Endothelial cell of umbilical vein (primary cell): ENCODE results near the gene RPL35. TPM values are rescaled to one million over a fixed set of nuclear protein-coding genes. Genes with fewer than 3 reads are reported as not detected.

Source experiments
- BruUV-seq: library from RNA; stranded (reverse); fragments of 400-500 nt; replicated peaks from 2 replicates; lab custom pipeline; 2021; lab: Mats Ljungman, UMichigan
- CTCF ChIA-PET: fragments of 300-600, 350-600 bp; sonication (Branson Sonifier 250); formaldehyde crosslinking; loops from one replicate; lab custom pipeline; 2021; ENCODE audit warnings: antibody characterized with exemption, inconsistent platforms; lab: Charles Lee
- POLR2A ChIA-PET: fragments of 300-600, 350-600 bp; sonication (Branson Sonifier 250); formaldehyde crosslinking; loops from one replicate; lab custom pipeline; 2021; ENCODE audit warnings: antibody characterized with exemption, inconsistent platforms; lab: Charles Lee
- DNase-seq: peaks from one replicate; pipeline ENCODE4 v3.0.0-alpha.2; 2011; ENCODE audit warnings: low read depth, low spot score
- FAIRE-seq: peaks from 2 replicates; lab custom pipeline; 2011; peaks lifted over from hg19 to GRCh38; lab: Jason Lieb, UNC
- H2AFZ ChIP-seq: 2 replicates; pipeline ENCODE4 v1.6.0; 2012; ENCODE audit warnings: low read depth, low read length, control low read depth, inconsistent platforms
- H3K27ac ChIP-seq: 2 replicates; pipeline ENCODE4 v1.5.1; 2011; ENCODE audit warnings: low read depth, mild to moderate bottlenecking, control low read depth, low read length, moderate library complexity; ENCODE audit not compliant: insufficient read depth
- H3K27me3 ChIP-seq, 2 experiments: 2 replicates each; pipeline versions ENCODE4 v1.6.0 to v1.6.1; 2011; ENCODE audit warnings: low read length in 2 of 2, mixed read lengths in 1 of 2; ENCODE audit not compliant: control insufficient read depth in 2 of 2, insufficient read depth in 2 of 2
- H3K36me3 ChIP-seq, 2 experiments: 2 replicates in 1 of 2; 3 replicates in 1 of 2; pipeline ENCODE4 v1.5.1; 2011; ENCODE audit warnings: low read length in 2 of 2, mild to moderate bottlenecking in 1 of 2, moderate library complexity in 1 of 2; ENCODE audit not compliant: control insufficient read depth in 2 of 2, insufficient read depth in 2 of 2; ENCODE audit errors: extremely low read depth in 1 of 2
- H3K4me1 ChIP-seq: 3 replicates; pipeline ENCODE4 v1.5.1; 2011; ENCODE audit warnings: mild to moderate bottlenecking, low read length; ENCODE audit not compliant: control insufficient read depth, insufficient read depth; ENCODE audit errors: extremely low read depth
- H3K4me2 ChIP-seq: 2 replicates; pipeline ENCODE4 v1.6.1; 2011; ENCODE audit warnings: low read length, control low read depth, mixed read lengths; ENCODE audit not compliant: insufficient read depth
- H3K4me3 ChIP-seq, 3 experiments: fragments of 200-600 bp in 1 of 3; sonication (generic), shearing (Covaris generic) in 1 of 3; replicated peaks in 1 of 3; 2 replicates each; pipeline ENCODE4 v1.5.1; 2011 to 2016; ENCODE audit warnings: control low read depth in 3 of 3, low read length in 3 of 3, mild to moderate bottlenecking in 2 of 3, inconsistent platforms in 1 of 3, low read depth in 1 of 3, moderate library complexity in 1 of 3; ENCODE audit not compliant: insufficient read depth in 1 of 3
- H3K79me2 ChIP-seq: 2 replicates; pipeline ENCODE4 v1.6.0; 2012; ENCODE audit warnings: low read length, inconsistent platforms; ENCODE audit not compliant: control insufficient read depth, insufficient read depth
- H3K9ac ChIP-seq: replicated peaks from 2 replicates; pipeline ENCODE3; 2011; ENCODE audit warnings: low read length, control low read depth; ENCODE audit not compliant: insufficient read depth; ENCODE audit errors: extremely low read depth
- H3K9me1 ChIP-seq: replicated peaks from 3 replicates; pipeline ENCODE4 v1.6.0; 2011; ENCODE audit warnings: mild to moderate bottlenecking, low read length; ENCODE audit not compliant: control insufficient read depth, insufficient read depth; ENCODE audit errors: extremely low read depth
- H3K9me3 ChIP-seq: replicated peaks from 2 replicates; pipeline ENCODE4 v1.5.1; 2012; ENCODE audit warnings: low read length, inconsistent platforms; ENCODE audit not compliant: control insufficient read depth, insufficient read depth
- H4K20me1 ChIP-seq: replicated peaks from 2 replicates; pipeline ENCODE3; 2011; ENCODE audit warnings: mild to moderate bottlenecking, low read length; ENCODE audit not compliant: control insufficient read depth, insufficient read depth; ENCODE audit errors: extremely low read depth
- CTCF ChIP-seq, 2 donors: IDR thresholded peaks; 1 replicate in 1 of 2; 2 replicates in 1 of 2; pipeline ENCODE4 v1.5.1; 2011; ENCODE audit warnings: low read length in 2 of 2, mild to moderate bottlenecking in 2 of 2, moderate library complexity in 2 of 2, control low read depth in 1 of 2, inconsistent platforms in 1 of 2, low read depth in 1 of 2; ENCODE audit not compliant: insufficient read depth in 1 of 2; ENCODE audit errors: extremely low read depth in 1 of 2
- EZH2 ChIP-seq: IDR thresholded peaks from 2 replicates; pipeline ENCODE4 v1.6.1; 2012; ENCODE audit warnings: borderline replicate concordance, low read depth, mild to moderate bottlenecking, moderate library complexity, low read length, inconsistent platforms; ENCODE audit not compliant: severe bottlenecking
- FOS ChIP-seq: IDR thresholded peaks from 2 replicates; pipeline ENCODE4 v1.6.1; 2011; ENCODE audit warnings: mild to moderate bottlenecking, low read length, moderate library complexity, borderline replicate concordance; ENCODE audit not compliant: insufficient read depth
- GATA2 ChIP-seq: IDR thresholded peaks from 2 replicates; pipeline ENCODE4 v1.7.0; 2011; ENCODE audit warnings: low read depth, mild to moderate bottlenecking, moderate library complexity, mixed read lengths, low read length; ENCODE audit not compliant: insufficient read length, insufficient read depth
- JUN ChIP-seq: IDR thresholded peaks from 2 replicates; pipeline ENCODE4 v1.6.1; 2011; ENCODE audit warnings: borderline replicate concordance, low read depth; ENCODE audit not compliant: insufficient read length, insufficient read depth
- MYC ChIP-seq: IDR thresholded peaks from one replicate; pipeline ENCODE4 v1.6.1; 2011; ENCODE audit warnings: mild to moderate bottlenecking, low read depth, low read length
- POLR2A ChIP-seq: IDR thresholded peaks from 2 replicates; pipeline ENCODE4 v1.6.1; 2012; ENCODE audit warnings: low read depth, mild to moderate bottlenecking, control low read depth, low read length
- POLR2AphosphoS5 ChIP-seq: IDR thresholded peaks from 2 replicates; pipeline ENCODE4 v1.6.1; 2012; ENCODE audit warnings: low read depth, mild to moderate bottlenecking, control low read depth, low read length, moderate library complexity; ENCODE audit not compliant: insufficient read depth
- dilution Hi-C: fragments of 300-500 bp; cut with MboI; formaldehyde crosslinking; loops from one replicate; pipeline ENCODE4 v1.15.0; 2019; ENCODE audit warnings: low sequenced_read_pairs; ENCODE audit not compliant: extremely low pct_ligation_motif_present
- intact Hi-C: fragments of 100-400 bp; cut with micrococcal nuclease; formaldehyde crosslinking; loops from one replicate; pipeline ENCODE4 v1.10.0; 2022
- polyA plus RNA-seq, 4 experiments: library from polyadenylated mRNA; depleted of rRNA in 3 of 4; stranded (reverse) in 3 of 4; unstranded in 1 of 4; fragments of >200 nt; gene quantifications; 2 replicates each; pipeline versions ENCODE4 v1.2.1 to v1.2.3, GENCODE V29; 2011 to 2012; ENCODE audit warnings: missing spikeins in 1 of 4
- total RNA-seq: library from RNA; stranded (reverse); gene quantifications from 2 replicates; pipeline ENCODE4 v1.2.3, GENCODE V29; 2021
- TF ChIP-seq, protein P1 (sequence below): IDR thresholded peaks from 2 replicates; pipeline ENCODE4 v1.6.1; 2011; ENCODE audit not compliant: insufficient read depth, insufficient read length

The RPL35 gene
- total and polyA plus RNA-seq, 2 donors (not counting 3 experiments of a cell fraction or from before 2014, with no cell fraction given), result 1,230 to 2,206 TPM

DNA sequence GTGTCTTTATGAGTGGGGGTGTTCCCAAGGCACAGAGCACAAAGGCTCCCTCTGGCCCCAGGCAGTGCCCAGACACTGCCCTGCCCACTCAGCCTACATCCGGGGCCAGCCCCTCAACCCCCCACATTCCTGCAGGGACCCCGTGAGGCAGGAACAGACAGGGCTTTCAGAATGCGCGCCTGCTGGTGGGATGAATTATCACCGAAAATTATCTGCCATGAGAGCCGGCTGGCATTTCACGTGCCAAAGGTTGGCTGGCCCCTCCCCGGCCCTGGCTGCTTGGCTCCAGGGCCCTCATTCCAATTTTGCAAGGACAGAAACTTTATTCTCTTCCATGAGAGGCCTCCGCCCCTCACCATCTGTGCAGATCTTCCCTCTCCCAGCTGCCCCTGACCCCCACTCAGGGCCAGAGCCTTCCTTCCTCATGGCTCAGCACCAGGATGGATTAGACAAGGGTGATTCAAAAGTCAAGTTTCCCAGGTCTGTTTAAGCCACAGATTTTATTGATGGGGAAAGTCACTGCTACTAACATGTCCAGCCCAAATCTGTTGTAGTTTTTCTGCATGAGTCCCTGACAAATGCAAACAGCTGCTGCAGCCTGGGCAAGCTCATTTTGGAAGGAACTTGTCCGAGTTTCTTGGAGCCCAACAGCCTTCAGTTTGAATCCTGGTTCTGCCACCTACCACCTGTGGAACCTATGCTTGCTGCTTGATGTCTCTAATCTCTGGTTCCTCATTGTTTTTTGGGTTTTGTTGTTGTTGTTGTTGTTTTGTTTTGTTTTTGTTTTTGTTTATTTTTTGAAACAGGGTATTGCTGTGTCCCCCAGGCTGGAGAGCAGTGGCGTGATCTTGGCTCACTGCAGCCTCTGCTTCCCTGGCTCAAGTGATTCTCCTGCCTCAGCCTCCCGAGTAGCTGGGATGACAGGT, 40.8 kb downstream of the RPL35 start:
- H4K20me1 ChIP-seq, result no peaks in the 10 kb centered on the region
- TF ChIP-seq POLR2A, result no peak
- no peak for TF ChIP-seq POLR2AphosphoS5
- no peak for TF ChIP-seq FOS
- no peak for TF ChIP-seq EZH2
- no peak for TF ChIP-seq MYC
- no peak for TF ChIP-seq JUN
- no peak for TF ChIP-seq CTCF (IDR thresholded peaks at IDR 0.05; ENCODE audit: extremely low read depth in 1 of 2, insufficient read depth in 1 of 2, low read depth in 1 of 2, low read length in 2 of 2)
- TF ChIP-seq, protein P1, sequence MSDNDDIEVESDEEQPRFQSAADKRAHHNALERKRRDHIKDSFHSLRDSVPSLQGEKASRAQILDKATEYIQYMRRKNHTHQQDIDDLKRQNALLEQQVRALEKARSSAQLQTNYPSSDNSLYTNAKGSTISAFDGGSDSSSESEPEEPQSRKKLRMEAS, result no peak
- no peak for TF ChIP-seq GATA2
- H3K9me3 ChIP-seq, result no peaks in the 10 kb centered on the region
- dilution Hi-C loops (no loop called here), intact Hi-C loops (loop anchor here (1.0 kb wide), 1 partner anchor 44 kb away; the partner anchor contains the start of gene OLFML2A)
- BruUV-seq, result no TSS peak
- CTCF ChIA-PET, result no interaction called here
- no peaks in the 10 kb centered on the region for H3K4me1 ChIP-seq
- no peak overlapping the region for H3K4me2 ChIP-seq
- H3K9ac ChIP-seq, result no peak overlapping the region
- H3K36me3 ChIP-seq, result no peaks in the 10 kb centered on the region
- no peak for DNase-seq
- H3K27ac ChIP-seq, result no peak overlapping the region
- no peaks in the 10 kb centered on the region for H3K9me1 ChIP-seq
- no peak overlapping the region for H2AFZ ChIP-seq
- H3K79me2 ChIP-seq, result no peaks in the 10 kb centered on the region
- no peak overlapping the region for H3K4me3 ChIP-seq
- H3K27me3 ChIP-seq, result no peaks in the 10 kb centered on the region
- FAIRE-seq, result no peak
- POLR2A ChIA-PET, result no interaction called here
